Activated T-helper 9 cell treated with anti-CD3 and anti-CD28 coated beads, Interleukin-2, amount 50 U/mL, for 16 hours (primary cell): Measurements from ENCODE around the gene ZNF385D.

ENCODE experiments used
- DNase-seq: peaks from one replicate; pipeline ENCODE4 v3.0.0-alpha.2; 2020; ENCODE audit warnings: low read depth

ZNF385D gene

DNA sequence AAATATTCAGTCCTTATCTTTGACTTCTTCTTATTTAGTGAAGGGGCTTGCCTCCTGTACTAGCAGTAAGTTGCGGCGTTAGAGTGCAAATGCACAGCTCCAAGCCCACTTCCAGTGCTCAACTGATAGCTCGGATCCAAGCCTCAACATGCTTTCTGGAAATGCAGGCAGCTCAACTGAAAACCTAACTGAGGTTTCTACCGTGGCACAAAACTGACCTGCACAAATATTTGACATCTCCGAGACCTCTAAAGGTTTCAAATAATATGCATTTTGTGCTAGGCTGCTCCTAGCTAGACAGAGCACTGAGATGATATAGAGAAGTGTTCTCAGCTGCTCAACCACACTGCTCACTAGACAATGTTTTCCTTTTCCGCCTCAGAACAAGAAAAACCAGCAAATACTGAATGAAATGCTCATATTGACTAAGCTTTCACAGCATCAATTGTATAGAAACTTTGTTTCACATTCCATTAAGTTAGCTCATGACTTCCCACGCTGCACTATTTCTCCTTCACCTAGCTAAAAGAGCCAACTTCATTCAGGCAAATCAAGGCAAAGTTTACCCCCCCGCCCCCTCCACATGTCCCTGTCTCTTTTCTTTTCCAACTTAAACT lies 822 bp downstream of the ZNF385D start:
- no peak for DNase-seq

DNA sequence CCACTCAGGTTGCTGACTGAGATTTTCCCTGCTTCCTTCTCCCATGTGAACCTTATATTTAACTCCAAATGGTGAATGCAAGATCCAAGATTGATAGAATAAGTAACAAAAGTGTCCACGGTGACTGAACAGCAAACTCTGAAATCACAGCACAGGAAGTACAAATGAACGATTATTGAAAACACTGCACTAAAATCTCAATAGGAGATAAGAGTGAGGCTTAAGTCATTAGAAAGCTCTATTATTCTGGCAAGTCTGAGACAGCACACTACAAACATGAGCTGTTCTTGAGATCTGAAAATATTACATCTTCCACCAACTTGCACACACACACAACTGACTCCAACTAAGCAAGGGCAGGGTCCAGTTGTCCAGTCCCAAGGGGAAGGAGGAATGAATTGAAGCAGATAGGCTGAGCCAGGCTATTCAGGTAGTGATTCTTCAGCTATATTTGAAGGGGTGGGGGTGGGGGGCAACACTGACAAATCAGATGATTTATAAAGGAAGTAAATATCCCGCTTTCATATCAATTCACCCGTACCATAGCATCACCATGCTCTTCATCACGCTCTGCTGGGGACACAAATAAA lies 2.9 kb downstream of the ZNF385D start:
- no peak for DNase-seq

DNA sequence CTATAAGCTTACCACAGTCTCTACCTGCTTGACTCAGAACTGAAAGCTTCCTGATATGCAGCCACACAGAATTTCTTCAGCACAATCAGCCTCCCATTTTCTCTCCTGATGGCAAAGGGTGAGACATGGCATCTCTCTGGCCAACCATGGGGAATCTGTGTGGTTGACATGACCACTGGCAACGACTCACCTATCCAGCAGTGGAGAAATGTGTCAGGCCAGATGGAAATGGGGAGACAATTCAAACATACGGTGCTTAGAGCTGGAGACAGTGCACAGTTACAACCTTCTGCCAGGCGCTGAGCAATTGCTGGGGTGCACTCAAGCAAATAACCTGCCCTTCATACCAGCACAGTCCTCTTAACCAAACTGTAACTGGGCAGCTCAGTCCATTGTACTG lies 3.6 kb downstream of the ZNF385D start:
- DNase-seq: no peak

DNA sequence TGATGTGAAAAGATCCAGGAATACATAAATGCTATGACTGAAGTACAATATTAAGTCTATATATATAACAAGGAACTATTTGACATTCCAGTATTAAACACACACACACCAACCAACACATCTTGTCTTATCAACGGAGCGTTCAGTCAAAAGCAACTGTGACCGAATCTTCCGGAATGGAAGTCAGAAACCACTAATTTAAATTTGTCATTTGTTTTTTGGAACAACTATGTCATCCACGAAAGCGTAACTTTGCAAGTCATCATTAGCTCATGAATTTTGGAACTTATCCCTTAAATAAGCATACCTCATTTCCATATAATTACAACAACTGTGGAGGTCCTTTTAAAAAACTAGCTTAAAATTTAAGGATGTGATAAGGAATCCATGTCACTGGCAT lies 5.0 kb downstream of the ZNF385D start:
- DNase-seq: no peak

- DNase-seq: no peak
Measured at GRCh38 chr3:21744793-21745192, 6.2 kb downstream of the ZNF385D start.

DNA sequence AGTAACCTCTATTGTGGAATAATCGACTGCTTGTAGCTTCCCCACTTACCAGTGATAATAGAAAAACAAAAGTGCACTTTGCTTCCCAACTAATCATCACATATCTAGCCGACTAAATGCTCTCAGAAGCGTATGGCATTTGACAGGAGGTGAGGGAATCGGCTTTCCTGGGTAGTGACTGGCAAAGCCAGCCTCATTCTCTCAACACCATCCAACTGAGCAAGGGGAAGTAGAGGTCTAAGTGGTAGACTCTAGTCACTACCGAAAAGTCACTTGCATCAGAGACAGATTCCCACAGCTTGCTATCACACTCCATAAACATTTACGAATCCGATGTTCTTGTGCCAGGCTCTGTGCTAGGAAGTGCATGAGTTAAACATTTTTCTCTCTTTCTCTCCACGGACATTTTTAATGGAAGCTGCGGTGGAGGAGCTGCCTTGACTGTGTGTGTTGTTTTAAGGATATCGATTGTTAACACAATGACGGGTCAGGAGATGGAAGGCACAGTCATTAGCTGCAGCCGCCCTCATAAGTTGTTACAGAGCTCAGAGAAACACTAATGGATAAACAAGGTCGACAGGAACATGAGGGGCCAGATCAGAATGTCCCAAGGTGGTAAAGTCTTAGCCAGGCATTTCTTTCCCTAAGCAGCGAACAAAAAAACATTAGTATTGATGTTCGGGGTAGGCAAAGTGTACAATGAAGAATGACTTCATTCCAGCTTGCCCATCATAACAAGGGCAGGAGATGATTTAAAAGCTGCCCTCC lies 11.9 kb downstream of the ZNF385D start:
- DNase-seq: no peak

GRCh38 chr3:21738283-21738682 lies 12.7 kb downstream of the ZNF385D start:
- no peak for DNase-seq

- no peak for DNase-seq
Measured at GRCh38 chr3:21734746-21735145, 16.3 kb downstream of the ZNF385D start.

DNA sequence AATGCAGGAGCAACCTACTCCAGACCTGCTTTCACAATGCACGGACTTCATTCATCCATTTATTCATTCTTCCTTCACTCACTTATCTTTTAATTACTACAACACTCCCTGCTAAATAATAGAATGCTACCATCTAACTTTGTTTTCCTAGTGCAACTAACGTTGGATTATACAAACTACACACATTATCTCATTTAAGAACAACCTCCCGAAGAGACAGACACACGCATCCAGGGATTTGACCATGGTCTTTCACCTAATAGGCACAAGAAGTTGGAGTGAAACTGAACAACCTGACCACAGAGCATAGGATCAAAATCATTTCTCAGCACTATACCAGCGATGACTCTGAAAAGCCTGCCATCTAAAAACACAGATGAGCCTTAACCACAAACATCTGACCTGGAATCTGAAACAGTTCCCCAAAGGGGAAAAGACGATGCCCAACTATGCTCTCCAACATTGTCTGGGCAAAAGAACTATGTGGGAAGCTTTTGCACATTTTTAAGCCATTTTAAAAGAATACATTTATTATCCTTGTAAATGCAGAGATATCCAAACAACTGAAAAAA lies 21.0 kb downstream of the ZNF385D start:
- DNase-seq: no peak

DNA sequence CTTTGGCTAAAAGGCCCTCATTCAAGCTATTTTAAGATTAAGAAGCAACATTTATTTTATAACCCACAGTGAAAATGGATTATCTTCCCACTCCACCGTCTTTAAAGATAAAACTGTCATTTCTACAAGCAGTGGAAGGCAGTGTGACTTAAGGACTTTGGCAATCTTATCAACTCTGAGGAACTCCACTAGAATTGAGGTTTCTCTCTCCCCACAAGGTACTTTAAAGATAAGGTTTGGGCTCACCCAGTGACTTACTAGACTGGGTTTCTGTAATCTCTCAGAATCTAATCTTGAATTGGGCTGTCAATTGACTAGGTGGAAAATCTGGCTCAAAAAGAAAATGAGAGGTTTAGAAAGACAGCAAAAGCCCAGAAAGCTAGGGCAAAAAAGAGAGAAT lies 21.7 kb downstream of the ZNF385D start:
- no peak for DNase-seq

GRCh38 chr3:21722768-21723167 lies 28.2 kb downstream of the ZNF385D start:
- DNase-seq: no peak

- DNase-seq: no peak
Measured at GRCh38 chr3:21722301-21722700, 28.7 kb downstream of the ZNF385D start.

GRCh38 chr3:21718943-21719591 lies 31.9 kb downstream of the ZNF385D start:
- DNase-seq: no peak

DNA sequence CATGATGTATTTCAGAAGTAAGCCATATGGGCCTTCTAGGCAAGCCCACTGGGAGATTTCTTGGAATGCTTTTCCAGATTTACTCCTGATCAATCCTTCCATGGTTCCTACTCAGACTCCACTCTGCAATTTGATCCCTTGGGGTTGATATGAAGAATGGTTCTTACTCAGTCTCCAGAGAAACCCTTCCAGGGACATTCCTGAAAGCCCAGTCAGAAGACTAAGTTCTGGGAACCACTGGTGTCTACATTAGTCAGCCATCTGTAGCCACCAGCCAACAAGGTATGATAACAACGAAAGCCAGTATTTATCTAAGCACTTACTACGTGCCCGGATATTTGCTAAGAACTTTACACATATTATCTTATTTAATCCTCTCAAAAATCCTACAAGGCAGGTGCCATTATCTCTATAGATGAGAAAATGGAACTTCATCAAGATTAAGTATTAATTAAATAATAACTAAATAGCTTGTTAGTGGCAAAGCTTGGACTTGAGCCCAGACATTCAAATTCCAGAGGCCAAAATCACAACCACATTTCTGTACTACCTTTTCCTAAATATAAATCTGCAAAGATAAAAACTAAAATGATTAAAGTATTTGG lies 32.7 kb downstream of the ZNF385D start:
- DNase-seq: no peak

DNA sequence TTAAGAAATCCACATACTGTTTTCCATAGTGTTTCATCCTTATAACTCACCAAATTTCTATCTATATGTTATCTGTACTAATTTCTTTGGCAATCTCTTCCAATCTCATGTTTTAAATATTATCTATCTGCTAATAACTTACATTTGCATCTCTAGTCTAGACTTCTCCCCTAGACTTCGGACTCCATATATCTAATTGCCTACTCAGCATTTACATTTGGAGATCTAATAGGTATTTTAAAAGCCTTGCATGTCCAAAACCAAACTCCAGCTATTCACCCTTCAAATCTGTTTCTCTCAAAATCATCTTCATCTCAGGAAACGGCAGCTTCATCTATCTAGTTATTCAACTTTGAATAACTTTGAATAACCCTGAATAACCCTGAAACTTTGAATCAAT lies 35.3 kb downstream of the ZNF385D start:
- no peak for DNase-seq

GRCh38 chr3:21705769-21706168 lies 45.2 kb downstream of the ZNF385D start:
- DNase-seq: no peak

DNA sequence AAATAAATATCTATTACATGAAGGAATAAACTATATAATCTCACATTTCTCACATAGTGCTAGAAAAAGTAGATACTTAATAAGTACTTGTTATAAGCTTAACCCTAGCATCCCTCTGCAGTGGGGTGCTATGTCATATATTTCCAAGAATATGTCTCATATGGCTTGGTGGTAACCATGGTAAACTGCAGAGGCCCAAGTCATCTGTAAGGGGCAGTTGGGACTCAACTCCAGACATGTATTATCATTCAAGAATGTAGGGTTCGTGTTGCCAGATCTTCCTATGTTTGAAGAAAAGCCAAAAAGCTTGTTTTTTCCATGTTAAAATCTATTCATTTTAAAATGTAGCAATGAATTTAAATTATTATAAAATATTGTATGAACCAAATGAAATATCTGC lies 46.2 kb downstream of the ZNF385D start:
- DNase-seq: no peak

- no peak for DNase-seq
Measured at GRCh38 chr3:21703291-21703690, 47.7 kb downstream of the ZNF385D start.

GRCh38 chr3:21697707-21698106 lies 53.3 kb downstream of the ZNF385D start:
- DNase-seq: no peak

DNA sequence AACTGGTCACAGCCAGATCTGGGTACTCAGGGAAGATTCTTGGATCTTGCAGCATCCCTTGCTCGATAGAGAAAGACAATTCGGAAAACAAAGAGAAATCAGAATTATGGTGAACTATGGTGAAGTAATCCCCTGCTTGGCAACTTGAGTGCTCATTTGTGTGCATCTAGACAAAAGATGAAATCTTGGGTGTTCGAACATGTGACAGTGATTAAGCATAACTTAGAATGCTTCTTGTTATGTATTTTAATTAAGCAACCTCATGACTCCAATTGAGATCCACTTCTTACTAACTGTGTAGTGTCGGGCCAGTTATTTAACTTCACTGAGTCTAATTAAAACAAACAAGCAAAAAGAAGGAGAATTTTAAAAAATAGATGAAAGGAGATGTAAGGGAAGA lies 56.5 kb downstream of the ZNF385D start:
- no peak for DNase-seq

DNA sequence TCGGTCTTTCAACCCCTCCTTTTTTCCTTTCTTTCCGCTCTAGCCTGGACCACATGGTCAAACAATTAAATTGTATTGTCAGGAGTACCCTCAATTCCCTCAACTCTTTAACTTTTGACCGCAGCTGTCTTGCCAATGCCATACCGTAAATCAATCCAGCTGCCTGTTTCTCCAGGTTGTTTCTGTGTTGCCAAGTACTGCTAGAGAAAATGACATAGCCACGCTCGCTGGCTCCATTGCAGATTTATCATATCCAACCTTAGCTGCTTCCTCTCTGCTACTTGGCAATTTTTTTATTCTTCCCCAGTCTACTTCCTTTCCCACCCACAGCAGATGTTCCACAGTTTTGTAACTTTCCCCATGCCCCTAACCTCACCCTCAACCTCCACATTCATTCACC lies 60.0 kb downstream of the ZNF385D start:
- DNase-seq: no peak

- no peak for DNase-seq
Measured at GRCh38 chr3:21682206-21682605, 68.8 kb downstream of the ZNF385D start.
